Skin of body (tissue), 2 donors: ENCODE data around the gene CCDC146. TPM values are rescaled to one million over a fixed set of nuclear protein-coding genes. Genes with fewer than 3 reads are reported as not detected.
"Not testable (repeated sequence)": the region's sequence is repeated elsewhere in the genome, so short reads cannot be mapped to it uniquely, and the experiment has no call there.

Experiments used
- DNase-seq: peaks from one replicate; lab custom pipeline; 2025; lab: John Stamatoyannopoulos, UW
- total RNA-seq: library from RNA; depleted of rRNA; stranded (reverse); fragments of >200 nt; gene quantifications from one replicate; pipeline ENCODE4 v1.2.3, GENCODE V29; 2014

CCDC146 gene
- total RNA-seq, 1 donor from 2014 or later: 18.2 TPM

- DNase-seq: no peak
Measured at GRCh38 chr7:77244222-77244934, 122.0 kb downstream of the CCDC146 start.

GRCh38 chr7:77245015-77245755, 122.8 kb downstream of the CCDC146 start:
- DNase-seq: no peak

- no peak for DNase-seq
Measured at GRCh38 chr7:77246026-77246640, 123.7 kb downstream of the CCDC146 start.

GRCh38 chr7:77247206-77247850, 124.9 kb downstream of the CCDC146 start:
- DNase-seq: peak; percentile 45

GRCh38 chr7:77248154-77248553, 125.7 kb downstream of the CCDC146 start:
- no peak for DNase-seq

GRCh38 chr7:77252506-77252905, 130.1 kb downstream of the CCDC146 start:
- DNase-seq: no peak

- DNase-seq: no peak
Measured at GRCh38 chr7:77253151-77253550, 130.7 kb downstream of the CCDC146 start.

GRCh38 chr7:77254429-77254828, 132.0 kb downstream of the CCDC146 start:
- DNase-seq: no peak

- no peak for DNase-seq
Measured at GRCh38 chr7:77254915-77255314, 132.5 kb downstream of the CCDC146 start.

- DNase-seq: no peak
Measured at GRCh38 chr7:77258014-77258413, 135.6 kb downstream of the CCDC146 start.

- DNase-seq: no peak
Measured at GRCh38 chr7:77258593-77258992, 136.2 kb downstream of the CCDC146 start.

GRCh38 chr7:77262316-77262715, 139.9 kb downstream of the CCDC146 start:
- no peak for DNase-seq

GRCh38 chr7:77265666-77266065, 143.3 kb downstream of the CCDC146 start:
- no peak for DNase-seq

GRCh38 chr7:77266291-77266794, 143.9 kb downstream of the CCDC146 start:
- no peak for DNase-seq

- no peak for DNase-seq
Measured at GRCh38 chr7:77269360-77270093, 147.1 kb downstream of the CCDC146 start.

- no peak for DNase-seq
Measured at GRCh38 chr7:77270094-77270480, 147.7 kb downstream of the CCDC146 start.

GRCh38 chr7:77271766-77272165, 149.4 kb downstream of the CCDC146 start:
- no peak for DNase-seq

- DNase-seq: not testable (repeated sequence)
Measured at GRCh38 chr7:77275663-77276062, 153.2 kb downstream of the CCDC146 start.

GRCh38 chr7:77276120-77276519, 153.7 kb downstream of the CCDC146 start:
- no peak for DNase-seq

GRCh38 chr7:77281780-77282478, 159.5 kb downstream of the CCDC146 start:
- no peak for DNase-seq
